Left cardiac atrium (tissue), 4 donors: ENCODE measurements around the gene CCNL2. TPM values are rescaled to one million over a fixed set of nuclear protein-coding genes. Genes with fewer than 3 reads are reported as not detected.

Experiments
- ATAC-seq, 2 donors: fragments of 200-7000 bp; cut with Tn5 transposase; one replicate each; pipeline ENCODE4 v1.9.1; 2020; ENCODE audit warnings: mild to moderate bottlenecking in 2 of 2, moderate library complexity in 2 of 2
- DNase-seq: peaks from one replicate; pipeline ENCODE4 v3.0.0-alpha.2; 2020
- intact Hi-C, 2 donors: fragments of 100-400 bp; cut with DNase I; formaldehyde crosslinking; loops; one replicate each; pipeline versions ENCODE4 v1.14.1 to v1.15.1; 2022 to 2023
- total RNA-seq, 2 donors: library from RNA; stranded (reverse); fragmentation: NEBNext Ultra II Directional; extraction: Animal tissue kit (Norgen Biotek cat#: 25700); gene quantifications; one replicate each; pipeline ENCODE4 v1.2.1, GENCODE V29; 2021
- donor health status: DM: no; HTN: yes; CAD: no.
- donor health status: DM: no; HTN: yes; CAD: no; lungs with severe emphysema.
- donor health status: DM: yes; HTN: yes; CAD: no.
- donor health status: Dilated cardiomyopathy.

CCNL2 gene
- total RNA-seq, 2 donors from 2014 or later, result 56.0 to 89.0 TPM

GRCh38 chr1:1364266-1364665 is 34.9 kb downstream of the CCNL2 start:
- ATAC-seq (no peak), DNase-seq (no peak)
- intact Hi-C loops, result no loop called here

GRCh38 chr1:1361982-1362423 is 37.1 kb downstream of the CCNL2 start:
- ATAC-seq (peak; percentile 4 to 13), DNase-seq (no peak)
- intact Hi-C loops, result no loop called here

- no peak for DNase-seq
- intact Hi-C loops, result no loop called here
- ATAC-seq, result no peak
Measured at GRCh38 chr1:1361233-1361981, 37.7 kb downstream of the CCNL2 start.

- intact Hi-C loops, result no loop called here
- ATAC-seq (peak; percentile 38 to 68), DNase-seq (peak; percentile 76)
Measured at GRCh38 chr1:1360506-1361169, 38.5 kb downstream of the CCNL2 start.

- DNase-seq (no peak), ATAC-seq (peak; percentile 4 to 47)
- intact Hi-C loops, result no loop called here
Measured at GRCh38 chr1:1359664-1360468, 39.3 kb downstream of the CCNL2 start.

GRCh38 chr1:1359308-1359663 is 39.8 kb downstream of the CCNL2 start:
- intact Hi-C loops, result no loop called here

GRCh38 chr1:1358433-1359271 is 40.5 kb downstream of the CCNL2 start, which contains the start of gene MXRA8:
MXRA8 (minus strand) TSS chr1:1358555; CDS start chr1:1358504, 51 bp downstream.
- intact Hi-C loops, result no loop called here
- peak; percentile 82 for DNase-seq
- peak; percentile 68 to 69 for ATAC-seq

More at GRCh38 chr1:1359308-1359663, 39.8 kb downstream of the CCNL2 start:
- ATAC-seq (peak in 1 of 2 donors; percentile 7), DNase-seq (no peak)

GRCh38 chr1:1357871-1358432 is 41.2 kb downstream of the CCNL2 start:
- ATAC-seq (peak in 1 of 2 donors; percentile 10), DNase-seq (no peak)
- intact Hi-C loops, result no loop called here

- ATAC-seq (no peak), DNase-seq (no peak)
- intact Hi-C loops, result no loop called here
Measured at GRCh38 chr1:1356796-1357401, 42.2 kb downstream of the CCNL2 start.

GRCh38 chr1:1356166-1356795 is 42.9 kb downstream of the CCNL2 start:
- ATAC-seq (no peak), DNase-seq (no peak)
- intact Hi-C loops, result no loop called here

- DNase-seq, result no peak
- intact Hi-C loops, result no loop called here
- ATAC-seq, result no peak
Measured at GRCh38 chr1:1355416-1355815, 43.7 kb downstream of the CCNL2 start.

GRCh38 chr1:1354271-1355247 is 44.6 kb downstream of the CCNL2 start:
- intact Hi-C loops, result no loop called here
- ATAC-seq (no peak), DNase-seq (no peak)

- intact Hi-C loops, result no loop called here
- DNase-seq (no peak), ATAC-seq (no peak)
Measured at GRCh38 chr1:1353389-1354151, 45.6 kb downstream of the CCNL2 start.

- intact Hi-C loops, result no loop called here
- ATAC-seq (no peak), DNase-seq (no peak)
Measured at GRCh38 chr1:1352786-1353388, 46.2 kb downstream of the CCNL2 start.
